Neural crest cell (in vitro differentiated cells): ENCODE results near the gene HGD. TPM values are rescaled to one million over a fixed set of nuclear protein-coding genes. Genes with fewer than 3 reads are reported as not detected.

Experiments used
- DNase-seq: peaks from one replicate; pipeline ENCODE4 v3.0.0; 2021; ENCODE audit warnings: low read depth, mixed read lengths, low spot score
- H3K27ac Mint-ChIP-seq: one replicate; pipeline ENCODE4 v1.8.0; 2021; ENCODE audit warnings: mild to moderate bottlenecking, mixed read lengths; ENCODE audit not compliant: unreplicated experiment
- H3K27me3 Mint-ChIP-seq: 2 replicates; pipeline ENCODE4 v1.8.0; 2021; ENCODE audit warnings: low read depth, mild to moderate bottlenecking, mixed read lengths
- H3K36me3 Mint-ChIP-seq: 2 replicates; pipeline ENCODE4 v1.8.0; 2021; ENCODE audit warnings: low read depth, mild to moderate bottlenecking, mixed read lengths
- H3K4me1 Mint-ChIP-seq: 2 replicates; pipeline ENCODE4 v1.8.0; 2021; ENCODE audit warnings: mixed read lengths
- H3K4me3 Mint-ChIP-seq: one replicate; pipeline ENCODE4 v1.8.0; 2021; ENCODE audit warnings: mild to moderate bottlenecking, mixed read lengths
- H3K9me3 Mint-ChIP-seq: 2 replicates; pipeline ENCODE4 v1.8.0; 2021; ENCODE audit warnings: mixed read lengths
- CTCF ChIP-seq: fragments of 200-600 bp; sonication (generic); conservative IDR thresholded peaks from 2 replicates; pipeline ENCODE4 v1.5.0; 2021; ENCODE audit warnings: antibody characterized with exemption, mild to moderate bottlenecking
- total RNA-seq: library from RNA; stranded (reverse); gene quantifications from 2 replicates; pipeline ENCODE4 v1.2.1, GENCODE V29; 2021

The HGD gene
- total RNA-seq, 1 donor from 2014 or later, result 1.2 TPM

DNA sequence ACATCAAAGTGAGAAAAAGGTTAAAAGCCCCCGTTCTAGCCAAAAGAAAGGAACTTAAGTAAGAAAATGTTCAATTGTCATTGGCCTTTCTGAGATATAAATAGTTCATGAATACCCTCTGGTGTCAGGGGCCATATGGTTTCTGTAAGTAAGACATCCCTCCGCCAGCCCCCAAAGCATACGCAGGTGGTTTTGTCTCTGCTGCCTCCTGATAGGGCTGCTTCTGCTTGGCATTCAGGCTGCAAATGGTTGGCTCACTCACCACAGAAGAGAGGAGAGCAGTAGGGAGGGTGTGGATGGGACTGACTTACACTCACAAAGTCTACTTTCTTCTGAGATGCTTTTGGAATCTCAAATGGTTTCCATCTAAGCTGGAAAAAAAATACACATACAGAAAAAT lies 29.8 kb downstream of the HGD start:
- Mint-ChIP-seq H3K9me3 (peaks cover 3% of the 10 kb centered on the region), H3K4me1 (no peaks in the 10 kb centered on the region), H3K4me3 (no peak overlapping the region), H3K27ac (no peak overlapping the region), H3K36me3 (no peaks in the 10 kb centered on the region), H3K27me3 (no peaks in the 10 kb centered on the region)
- no peak for TF ChIP-seq CTCF
- DNase-seq, result no peak

- DNase-seq, result no peak
- Mint-ChIP-seq H3K27ac (no peak overlapping the region), H3K9me3 (peaks cover 3% of the 10 kb centered on the region), H3K4me1 (no peaks in the 10 kb centered on the region), H3K4me3 (no peak overlapping the region), H3K36me3 (no peaks in the 10 kb centered on the region), H3K27me3 (no peaks in the 10 kb centered on the region)
- no peak for TF ChIP-seq CTCF
These were observed 31.7 kb downstream of the HGD start for GRCh38 chr3:120650311-120650710.

GRCh38 chr3:120649830-120650233 lies 32.2 kb downstream of the HGD start:
- DNase-seq, result no peak
- Mint-ChIP-seq H3K9me3 (peaks cover 3% of the 10 kb centered on the region), H3K4me1 (no peaks in the 10 kb centered on the region), H3K27me3 (no peaks in the 10 kb centered on the region), H3K36me3 (no peaks in the 10 kb centered on the region), H3K4me3 (no peak overlapping the region), H3K27ac (no peak overlapping the region)
- TF ChIP-seq CTCF, result no peak

- H3K9me3 Mint-ChIP-seq, result peaks cover 3% of the 10 kb centered on the region
- no peaks in the 10 kb centered on the region for H3K4me1 Mint-ChIP-seq
- no peaks in the 10 kb centered on the region for H3K36me3 Mint-ChIP-seq
- H3K27ac Mint-ChIP-seq, result no peak overlapping the region
- no peak for DNase-seq
- no peak overlapping the region for H3K4me3 Mint-ChIP-seq
- no peak for TF ChIP-seq CTCF
- H3K27me3 Mint-ChIP-seq, result no peaks in the 10 kb centered on the region
These were observed 33.7 kb downstream of the HGD start for GRCh38 chr3:120648290-120648689.

- DNase-seq, result no peak
- no peak for TF ChIP-seq CTCF
- Mint-ChIP-seq H3K4me3 (no peak overlapping the region), H3K36me3 (no peaks in the 10 kb centered on the region), H3K27ac (no peak overlapping the region), H3K9me3 (peaks cover 3% of the 10 kb centered on the region), H3K27me3 (no peaks in the 10 kb centered on the region), H3K4me1 (no peaks in the 10 kb centered on the region)
These were observed 35.1 kb downstream of the HGD start for GRCh38 chr3:120646771-120647432.
